NCI-H1048 (cell line): Measurements from ENCODE around the gene MRPL57.
"Not testable (repeated sequence)": the region's sequence is repeated elsewhere in the genome, so short reads cannot be mapped to it uniquely, and the experiment has no call there.

Source experiments
- DNase-seq: peaks from one replicate; lab custom pipeline; 2025; lab: John Stamatoyannopoulos, UW

MRPL57 gene

GRCh38 chr13:21176215-21176981, at the start of gene MRPL57, which contains the start of gene SKA3:
MRPL57 (plus strand) TSS chr13:21176658; CDS start chr13:21176917, 259 bp downstream.
SKA3 (minus strand) TSS chr13:21176552; CDS start chr13:21176477, 75 bp downstream.
- peak; percentile 88 for DNase-seq

GRCh38 chr13:21130116-21130515, 46.3 kb upstream of the MRPL57 start:
- DNase-seq = no peak

- no peak for DNase-seq
These were observed 43.4 kb upstream of the MRPL57 start for GRCh38 chr13:21133077-21133476.

DNA sequence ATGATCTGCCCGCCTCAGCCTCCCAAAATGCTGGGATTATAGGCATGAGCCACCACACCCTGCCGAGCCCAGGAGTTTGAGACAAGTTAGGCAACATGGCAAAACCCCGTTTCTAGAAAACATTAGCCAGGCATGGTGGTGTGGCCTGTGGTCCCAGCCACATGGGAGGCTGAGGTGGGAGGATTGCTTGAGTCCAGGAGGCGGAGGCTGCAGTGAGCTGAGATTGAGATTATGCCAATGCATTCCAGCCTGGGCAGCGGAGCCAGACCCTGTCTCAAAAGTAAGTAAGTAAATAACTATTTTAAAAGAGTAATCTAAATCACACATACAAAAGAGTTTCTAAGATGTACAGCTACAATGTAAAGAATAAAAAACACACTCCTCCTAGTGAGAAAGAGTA, 42.0 kb upstream of the MRPL57 start:
- no peak for DNase-seq

DNA sequence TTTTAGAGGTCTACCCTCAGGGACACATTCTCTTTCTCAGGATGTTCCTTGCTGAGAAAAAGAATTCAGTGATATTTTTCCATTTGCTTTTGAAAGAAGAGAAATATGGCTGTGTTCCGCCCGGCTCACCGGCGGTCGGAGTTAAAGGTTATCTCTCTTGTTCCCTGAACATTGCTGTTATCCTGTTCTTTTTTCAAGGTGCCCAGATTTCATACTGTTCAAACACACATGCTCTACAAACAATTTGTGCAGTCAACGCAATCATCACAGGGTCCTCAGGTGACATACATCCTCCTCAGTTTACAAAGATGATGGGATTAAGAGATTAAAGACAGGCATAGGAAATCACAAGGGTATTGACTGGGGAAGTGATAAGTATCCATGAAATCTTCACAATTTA, 40.6 kb upstream of the MRPL57 start:
- not testable (repeated sequence) for DNase-seq

DNA sequence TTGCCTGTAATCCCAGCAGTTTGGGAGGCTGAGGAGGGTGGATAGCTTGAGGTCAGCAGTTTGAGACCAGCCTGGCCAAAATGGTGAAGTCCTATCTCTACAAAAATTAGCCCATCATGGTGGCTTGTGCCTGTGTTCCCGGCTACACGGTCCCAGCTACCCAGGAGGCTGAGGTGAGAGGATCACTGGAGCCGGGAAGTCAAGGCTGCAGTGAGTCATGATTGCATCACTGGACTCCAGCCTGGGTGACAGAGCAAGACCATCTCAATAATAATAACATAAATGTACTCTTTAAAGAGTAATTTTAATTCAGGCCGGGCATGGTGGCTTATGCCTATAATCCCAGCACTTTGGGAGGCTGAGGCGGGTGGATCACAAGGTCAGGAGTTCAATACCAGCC, 38.8 kb upstream of the MRPL57 start:
- no peak for DNase-seq

DNA sequence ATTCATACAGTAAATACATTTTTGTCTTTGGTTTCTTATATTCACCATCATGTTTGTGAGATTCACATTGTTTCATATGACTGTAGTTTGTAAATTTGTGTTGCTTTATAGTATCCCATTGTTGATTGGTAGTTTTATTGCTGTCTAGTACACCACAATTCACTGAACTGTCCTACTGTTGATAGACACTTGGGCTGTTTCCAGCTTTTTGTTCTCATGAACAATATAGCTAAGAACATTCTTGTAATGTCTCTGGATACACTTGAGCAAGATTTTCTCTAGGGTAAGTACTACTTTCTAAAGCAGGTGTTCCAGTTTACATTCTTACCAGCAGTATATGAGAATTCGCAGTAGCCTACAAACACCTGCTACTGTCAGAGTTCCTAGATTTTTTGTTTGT, 37.9 kb upstream of the MRPL57 start:
- no peak for DNase-seq

DNA sequence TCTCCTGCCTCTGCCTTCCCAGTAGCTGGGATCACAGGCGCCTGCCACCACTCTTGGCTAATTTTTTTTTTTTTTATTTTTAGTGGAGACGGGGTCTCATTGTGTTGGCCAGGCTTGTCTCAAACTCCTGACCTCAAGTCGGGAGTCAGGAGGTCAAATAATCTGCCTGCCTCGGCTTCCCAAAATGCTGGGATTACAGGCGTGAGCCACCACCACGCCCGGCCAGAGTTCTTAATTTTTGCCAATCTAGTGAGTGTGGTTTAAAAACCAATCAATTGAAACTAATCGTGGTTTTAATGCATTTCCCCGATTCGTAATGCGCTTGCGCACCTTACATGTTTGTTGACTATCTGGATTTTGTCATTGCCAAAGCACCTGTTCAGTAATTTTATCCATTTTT, 37.1 kb upstream of the MRPL57 start:
- no peak for DNase-seq

DNA sequence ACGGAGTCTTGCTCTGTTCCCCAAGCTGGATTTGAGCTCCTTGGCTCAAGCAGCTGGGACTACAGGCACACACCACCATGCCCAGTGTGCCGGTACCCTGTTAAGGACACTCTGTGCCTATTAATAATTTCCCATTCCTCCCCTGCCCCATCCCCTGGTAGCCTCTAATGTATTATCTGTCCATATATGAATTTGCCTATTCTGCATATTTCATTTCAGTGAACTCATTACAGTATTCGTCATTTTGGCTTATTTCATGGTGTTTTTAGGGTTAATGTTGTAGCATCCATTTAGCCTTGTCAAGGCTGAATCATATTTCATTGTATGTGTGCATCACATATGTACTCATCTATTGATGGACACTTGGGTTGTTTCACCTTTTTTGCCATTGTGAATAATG, 33.7 kb upstream of the MRPL57 start:
- DNase-seq = no peak

GRCh38 chr13:21147827-21148226, 28.6 kb upstream of the MRPL57 start:
- DNase-seq = no peak

- DNase-seq = no peak
These were observed 27.8 kb upstream of the MRPL57 start for GRCh38 chr13:21148557-21149258.

DNA sequence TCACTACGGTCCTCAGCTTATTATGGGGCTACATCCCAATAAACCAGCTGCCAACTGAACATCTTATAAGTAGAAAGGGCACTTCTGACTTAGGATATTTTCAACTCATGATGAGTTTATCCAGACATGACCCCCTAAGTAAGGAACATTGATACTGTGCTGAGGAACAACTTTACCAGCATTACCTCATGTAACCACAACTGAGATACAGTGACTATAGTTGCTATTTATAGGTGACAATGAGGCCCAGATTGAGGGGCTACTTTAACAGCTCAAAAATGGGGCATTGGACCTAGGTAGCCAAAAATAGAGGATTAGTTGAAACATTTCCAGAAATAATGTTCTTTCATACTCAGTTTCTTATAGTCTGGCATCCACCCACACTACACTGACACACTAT, 26.9 kb upstream of the MRPL57 start:
- DNase-seq = no peak

GRCh38 chr13:21150013-21150412, 26.4 kb upstream of the MRPL57 start:
- DNase-seq = no peak

- no peak for DNase-seq
These were observed 24.1 kb upstream of the MRPL57 start for GRCh38 chr13:21152251-21152899.

GRCh38 chr13:21164631-21165030, 11.8 kb upstream of the MRPL57 start:
- DNase-seq = no peak

GRCh38 chr13:21165606-21166005, 10.9 kb upstream of the MRPL57 start:
- DNase-seq = not testable (repeated sequence)

DNA sequence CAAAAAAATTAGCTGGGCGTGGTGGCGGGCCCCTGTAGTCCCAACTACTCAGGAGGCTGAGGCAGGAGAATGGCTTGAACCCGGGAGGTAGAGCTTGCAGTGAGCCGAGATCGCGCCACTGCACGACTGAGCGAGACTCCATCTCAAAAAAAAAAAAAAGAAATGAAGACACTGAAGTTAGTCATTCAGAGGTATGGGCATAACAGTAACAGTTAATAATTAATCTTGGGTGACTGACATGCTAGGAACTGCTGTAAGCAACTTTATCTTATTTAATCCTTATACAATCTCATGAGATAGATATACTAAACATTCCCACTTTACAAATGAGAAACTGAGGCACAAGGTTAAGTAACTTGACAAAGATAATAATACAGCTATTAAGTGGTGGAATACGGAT, 5.0 kb upstream of the MRPL57 start:
- DNase-seq = no peak

- DNase-seq = not testable (repeated sequence)
These were observed 2.7 kb upstream of the MRPL57 start for GRCh38 chr13:21173767-21174166.

DNA sequence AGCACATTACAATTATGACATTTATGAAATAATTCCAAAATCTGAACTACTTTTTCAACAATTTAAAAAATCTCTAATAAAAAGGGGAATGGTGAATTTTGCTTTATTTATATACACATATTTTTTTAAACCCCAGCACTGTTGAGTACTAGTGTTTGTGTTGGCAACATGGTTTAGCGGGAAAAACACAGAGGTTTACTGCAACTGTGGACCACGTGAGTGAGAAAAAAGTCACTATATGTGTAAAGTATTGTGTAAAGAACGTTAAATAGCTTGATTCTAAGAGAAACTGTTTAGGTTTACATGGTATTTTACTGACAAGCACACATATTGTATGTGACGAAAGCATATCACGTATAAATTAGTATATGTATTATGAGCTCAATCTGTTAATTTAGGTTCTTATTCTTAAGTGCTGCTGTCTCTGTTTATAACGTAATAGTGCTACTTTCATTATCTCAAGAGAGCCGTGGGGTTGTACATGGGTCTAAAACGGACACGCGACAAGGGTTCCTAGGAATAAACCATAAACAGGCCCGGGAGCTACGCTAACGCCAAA, 723 bp upstream of the MRPL57 start:
- DNase-seq = peak; percentile 10

- DNase-seq = no peak
These were observed 475 bp downstream of the MRPL57 start for GRCh38 chr13:21176982-21177284.

- no peak for DNase-seq
These were observed 5.2 kb downstream of the MRPL57 start for GRCh38 chr13:21181671-21182070.

GRCh38 chr13:21186410-21186809, 10.0 kb downstream of the MRPL57 start:
- DNase-seq = not testable (repeated sequence)

- DNase-seq = not testable (repeated sequence)
These were observed 18.3 kb downstream of the MRPL57 start for GRCh38 chr13:21194756-21195155.
